GM23338 (cell line): ENCODE results near the gene USP3.

Source experiments
- CREB1 ChIP-seq: fragments of 250-450 bp; sonication (Bioruptor Pico); IDR thresholded peaks from 2 replicates; pipeline ENCODE4 v1.5.0; 2020; ENCODE audit warnings: low read depth, mild to moderate bottlenecking, moderate library complexity
- EZH2 ChIP-seq: fragments of 200-600 bp; sonication (generic); IDR thresholded peaks from one replicate; pipeline ENCODE4 v1.8.0; 2017; ENCODE audit warnings: antibody characterized with exemption, mild to moderate bottlenecking, low read depth; ENCODE audit not compliant: unreplicated experiment
- EZH2phosphoT487 ChIP-seq: fragments of 200-600 bp; sonication (generic); IDR thresholded peaks from one replicate; pipeline ENCODE4 v1.8.1; 2018; ENCODE audit warnings: antibody characterized with exemption; ENCODE audit not compliant: unreplicated experiment
- JUNB ChIP-seq: IDR thresholded peaks from one replicate; pipeline ENCODE4 v1.6.1; 2016; ENCODE audit warnings: antibody characterized with exemption; ENCODE audit not compliant: unreplicated experiment
- POLR2AphosphoS5 ChIP-seq: IDR thresholded peaks from 2 replicates; pipeline ENCODE4 v1.6.1; 2016; ENCODE audit warnings: antibody characterized with exemption, low read depth
- STAT1 ChIP-seq: IDR thresholded peaks from one replicate; pipeline ENCODE4 v1.6.1; 2016; ENCODE audit warnings: antibody characterized with exemption; ENCODE audit not compliant: unreplicated experiment
- ZNF331 ChIP-seq: fragments of 250-450 bp; sonication (Bioruptor Pico); IDR thresholded peaks from 2 replicates; pipeline ENCODE4 v1.5.0; 2020; ENCODE audit warnings: low read depth, mild to moderate bottlenecking, moderate library complexity
- TF ChIP-seq, protein P1 (sequence below), 2 experiments: fragments of 200-600 bp in 1 of 2; sonication (generic) in 1 of 2; conservative IDR thresholded peaks; 2 replicates each; pipeline versions ENCODE4 v1.5.1 to v1.6.1; 2016 to 2017; ENCODE audit warnings: antibody characterized with exemption in 2 of 2, low read depth in 2 of 2, mild to moderate bottlenecking in 2 of 2, moderate library complexity in 1 of 2
- TF ChIP-seq, protein P2 (sequence below): IDR thresholded peaks from one replicate; pipeline ENCODE4 v1.6.1; 2018; ENCODE audit warnings: antibody characterized with exemption; ENCODE audit not compliant: unreplicated experiment
- TF ChIP-seq, protein P3 (sequence below): IDR thresholded peaks from 2 replicates; pipeline ENCODE4 v1.6.1; 2016; ENCODE audit warnings: antibody characterized with exemption

DNA sequence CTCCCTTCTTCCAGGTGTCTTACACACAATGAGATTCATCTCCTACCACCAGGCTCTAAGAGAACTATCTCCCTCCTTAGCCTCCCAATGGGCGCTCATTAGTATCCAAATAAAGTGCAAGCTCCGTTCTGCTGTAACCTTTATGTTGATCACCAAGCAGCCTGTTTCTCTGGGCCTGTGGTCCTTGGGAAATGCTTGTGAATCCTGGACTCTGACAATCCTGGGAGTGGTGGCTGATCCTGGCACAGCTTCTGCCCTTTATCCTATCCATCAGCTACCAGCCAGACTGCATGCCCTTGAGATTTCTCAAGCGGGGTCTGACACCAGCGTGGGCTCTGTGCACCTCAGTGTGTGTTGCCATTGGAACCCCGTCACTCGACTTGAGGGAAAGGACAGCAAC, 26.1 kb upstream of the USP3 start:
- TF ChIP-seq, protein P1, sequence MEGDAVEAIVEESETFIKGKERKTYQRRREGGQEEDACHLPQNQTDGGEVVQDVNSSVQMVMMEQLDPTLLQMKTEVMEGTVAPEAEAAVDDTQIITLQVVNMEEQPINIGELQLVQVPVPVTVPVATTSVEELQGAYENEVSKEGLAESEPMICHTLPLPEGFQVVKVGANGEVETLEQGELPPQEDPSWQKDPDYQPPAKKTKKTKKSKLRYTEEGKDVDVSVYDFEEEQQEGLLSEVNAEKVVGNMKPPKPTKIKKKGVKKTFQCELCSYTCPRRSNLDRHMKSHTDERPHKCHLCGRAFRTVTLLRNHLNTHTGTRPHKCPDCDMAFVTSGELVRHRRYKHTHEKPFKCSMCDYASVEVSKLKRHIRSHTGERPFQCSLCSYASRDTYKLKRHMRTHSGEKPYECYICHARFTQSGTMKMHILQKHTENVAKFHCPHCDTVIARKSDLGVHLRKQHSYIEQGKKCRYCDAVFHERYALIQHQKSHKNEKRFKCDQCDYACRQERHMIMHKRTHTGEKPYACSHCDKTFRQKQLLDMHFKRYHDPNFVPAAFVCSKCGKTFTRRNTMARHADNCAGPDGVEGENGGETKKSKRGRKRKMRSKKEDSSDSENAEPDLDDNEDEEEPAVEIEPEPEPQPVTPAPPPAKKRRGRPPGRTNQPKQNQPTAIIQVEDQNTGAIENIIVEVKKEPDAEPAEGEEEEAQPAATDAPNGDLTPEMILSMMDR (conservative IDR thresholded peaks at IDR 0.05; ENCODE audit: low read depth in 2 of 2) = no peak
- no peak for TF ChIP-seq JUNB
- no peak for TF ChIP-seq EZH2phosphoT487
- no peak for TF ChIP-seq EZH2
- TF ChIP-seq CREB1 (CRISPR knock-in tag) = no peak
- TF ChIP-seq, protein P2, sequence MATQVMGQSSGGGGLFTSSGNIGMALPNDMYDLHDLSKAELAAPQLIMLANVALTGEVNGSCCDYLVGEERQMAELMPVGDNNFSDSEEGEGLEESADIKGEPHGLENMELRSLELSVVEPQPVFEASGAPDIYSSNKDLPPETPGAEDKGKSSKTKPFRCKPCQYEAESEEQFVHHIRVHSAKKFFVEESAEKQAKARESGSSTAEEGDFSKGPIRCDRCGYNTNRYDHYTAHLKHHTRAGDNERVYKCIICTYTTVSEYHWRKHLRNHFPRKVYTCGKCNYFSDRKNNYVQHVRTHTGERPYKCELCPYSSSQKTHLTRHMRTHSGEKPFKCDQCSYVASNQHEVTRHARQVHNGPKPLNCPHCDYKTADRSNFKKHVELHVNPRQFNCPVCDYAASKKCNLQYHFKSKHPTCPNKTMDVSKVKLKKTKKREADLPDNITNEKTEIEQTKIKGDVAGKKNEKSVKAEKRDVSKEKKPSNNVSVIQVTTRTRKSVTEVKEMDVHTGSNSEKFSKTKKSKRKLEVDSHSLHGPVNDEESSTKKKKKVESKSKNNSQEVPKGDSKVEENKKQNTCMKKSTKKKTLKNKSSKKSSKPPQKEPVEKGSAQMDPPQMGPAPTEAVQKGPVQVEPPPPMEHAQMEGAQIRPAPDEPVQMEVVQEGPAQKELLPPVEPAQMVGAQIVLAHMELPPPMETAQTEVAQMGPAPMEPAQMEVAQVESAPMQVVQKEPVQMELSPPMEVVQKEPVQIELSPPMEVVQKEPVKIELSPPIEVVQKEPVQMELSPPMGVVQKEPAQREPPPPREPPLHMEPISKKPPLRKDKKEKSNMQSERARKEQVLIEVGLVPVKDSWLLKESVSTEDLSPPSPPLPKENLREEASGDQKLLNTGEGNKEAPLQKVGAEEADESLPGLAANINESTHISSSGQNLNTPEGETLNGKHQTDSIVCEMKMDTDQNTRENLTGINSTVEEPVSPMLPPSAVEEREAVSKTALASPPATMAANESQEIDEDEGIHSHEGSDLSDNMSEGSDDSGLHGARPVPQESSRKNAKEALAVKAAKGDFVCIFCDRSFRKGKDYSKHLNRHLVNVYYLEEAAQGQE = no peak
- TF ChIP-seq ZNF331 (CRISPR knock-in tag) = no peak
- TF ChIP-seq POLR2AphosphoS5 = no peak
- TF ChIP-seq STAT1 = no peak
- TF ChIP-seq, protein P3, sequence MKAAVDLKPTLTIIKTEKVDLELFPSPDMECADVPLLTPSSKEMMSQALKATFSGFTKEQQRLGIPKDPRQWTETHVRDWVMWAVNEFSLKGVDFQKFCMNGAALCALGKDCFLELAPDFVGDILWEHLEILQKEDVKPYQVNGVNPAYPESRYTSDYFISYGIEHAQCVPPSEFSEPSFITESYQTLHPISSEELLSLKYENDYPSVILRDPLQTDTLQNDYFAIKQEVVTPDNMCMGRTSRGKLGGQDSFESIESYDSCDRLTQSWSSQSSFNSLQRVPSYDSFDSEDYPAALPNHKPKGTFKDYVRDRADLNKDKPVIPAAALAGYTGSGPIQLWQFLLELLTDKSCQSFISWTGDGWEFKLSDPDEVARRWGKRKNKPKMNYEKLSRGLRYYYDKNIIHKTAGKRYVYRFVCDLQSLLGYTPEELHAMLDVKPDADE = no peak
